NK-92 (cell line): ENCODE data around the gene PAX7.
"Not testable (repeated sequence)": the region's sequence is repeated elsewhere in the genome, so short reads cannot be mapped to it uniquely, and the experiment has no call there.

Source experiments
- DNase-seq: peaks from one replicate; lab custom pipeline; 2025; ENCODE audit not compliant: unreplicated experiment; lab: John Stamatoyannopoulos, UW

PAX7 gene

GRCh38 chr1:18657506-18658201 lies 27.0 kb downstream of the PAX7 start:
- no peak for DNase-seq

GRCh38 chr1:18658831-18659230 lies 28.2 kb downstream of the PAX7 start:
- DNase-seq, result no peak

- no peak for DNase-seq
Measured at GRCh38 chr1:18661404-18662285, 31.0 kb downstream of the PAX7 start.

- DNase-seq, result no peak
Measured at GRCh38 chr1:18662286-18662639, 31.6 kb downstream of the PAX7 start.

GRCh38 chr1:18666317-18666920 lies 35.8 kb downstream of the PAX7 start:
- no peak for DNase-seq

GRCh38 chr1:18667333-18667732 lies 36.7 kb downstream of the PAX7 start:
- DNase-seq, result no peak

- no peak for DNase-seq
Measured at GRCh38 chr1:18668046-18668445, 37.4 kb downstream of the PAX7 start.

GRCh38 chr1:18668750-18669404 lies 38.2 kb downstream of the PAX7 start:
- DNase-seq, result no peak

GRCh38 chr1:18670121-18670867 lies 39.6 kb downstream of the PAX7 start:
- DNase-seq, result no peak

- no peak for DNase-seq
Measured at GRCh38 chr1:18670868-18671225, 40.2 kb downstream of the PAX7 start.

- DNase-seq, result no peak
Measured at GRCh38 chr1:18673976-18674375, 43.3 kb downstream of the PAX7 start.

- no peak for DNase-seq
Measured at GRCh38 chr1:18676332-18676781, 45.7 kb downstream of the PAX7 start.

GRCh38 chr1:18681423-18681835 lies 50.8 kb downstream of the PAX7 start:
- no peak for DNase-seq

GRCh38 chr1:18682375-18682774 lies 51.7 kb downstream of the PAX7 start:
- DNase-seq, result no peak

- DNase-seq, result no peak
Measured at GRCh38 chr1:18684303-18684702, 53.7 kb downstream of the PAX7 start.

- DNase-seq, result no peak
Measured at GRCh38 chr1:18686540-18686939, 55.9 kb downstream of the PAX7 start.

GRCh38 chr1:18687273-18687672 lies 56.6 kb downstream of the PAX7 start:
- DNase-seq, result no peak

- no peak for DNase-seq
Measured at GRCh38 chr1:18691648-18692047, 61.0 kb downstream of the PAX7 start.

GRCh38 chr1:18693256-18694098 lies 62.8 kb downstream of the PAX7 start:
- DNase-seq, result no peak

- DNase-seq, result not testable (repeated sequence)
Measured at GRCh38 chr1:18694289-18694688, 63.6 kb downstream of the PAX7 start.
